ENCODE results near the gene HMX2. TPM values are rescaled to one million over a fixed set of nuclear protein-coding genes. Genes with fewer than 3 reads are reported as not detected.
A peak's percentile ranks its signal among the peaks of the same experiment; 100 is the strongest.

HMX2 gene
- polyA plus RNA-seq, 1 donor from 2014 or later: not detected

DNA sequence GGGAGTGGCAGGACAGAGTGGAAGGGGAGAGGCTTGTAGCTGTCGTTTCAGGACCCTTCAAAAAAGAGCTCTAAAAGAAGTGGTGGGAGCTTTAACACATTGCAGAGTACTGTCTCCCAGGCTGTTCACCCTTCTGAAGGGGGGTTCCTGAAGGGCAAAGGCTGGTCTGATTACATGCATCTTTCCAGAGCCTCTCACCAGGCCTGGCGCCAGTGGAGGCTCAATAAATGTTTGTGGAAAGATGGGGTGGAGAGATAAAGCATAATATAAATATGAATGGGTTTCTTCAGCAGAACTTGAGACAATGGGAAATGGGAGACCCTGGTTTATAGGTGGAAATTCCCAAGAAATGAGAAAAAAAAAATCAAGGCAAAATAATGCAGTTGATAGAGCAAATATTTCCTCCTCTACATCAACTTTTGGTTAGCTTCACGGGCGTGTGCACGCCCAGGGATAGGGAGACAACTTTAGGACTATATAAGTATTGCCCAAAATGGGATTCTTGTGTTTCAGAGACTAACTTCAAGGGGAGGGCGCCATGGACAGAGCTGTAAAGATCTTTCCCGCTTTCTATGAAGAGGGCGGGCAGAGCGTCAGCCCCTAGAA, 5.7 kb downstream of the HMX2 start:
- Histone ChIP-seq H3K27ac (ENCODE audit: low read length) (no peak overlapping the region), H3K27me3 (ENCODE audit: insufficient read depth, low read depth, low read length) (peaks cover 50% of the 10 kb centered on the region), H3K79me2 (replicated peaks; ENCODE audit: insufficient read depth, low read length) (peaks cover 24% of the 10 kb centered on the region), H3K36me3 (ENCODE audit: insufficient read depth, low read length) (peaks cover 11% of the 10 kb centered on the region), H3K9me3 (ENCODE audit: low read length) (no peaks in the 10 kb centered on the region), H3K4me3 (ENCODE audit: low read length) (peak overlapping the region; percentile 79), H3K9me2 (ENCODE audit: insufficient read depth, low read length) (no peaks in the 10 kb centered on the region), H3K4me2 (ENCODE audit: low read length) (no peak overlapping the region), H3K9ac (ENCODE audit: low read length) (no peak overlapping the region), H3F3A (ENCODE audit: insufficient read depth, low read length, poor library complexity, severe bottlenecking) (no peaks in the 10 kb centered on the region), H4K20me1 (ENCODE audit: insufficient read depth) (no peaks in the 10 kb centered on the region), H2AFZ (ENCODE audit: low read depth, low read length) (no peak overlapping the region)
- TF ChIP-seq, protein P1, sequence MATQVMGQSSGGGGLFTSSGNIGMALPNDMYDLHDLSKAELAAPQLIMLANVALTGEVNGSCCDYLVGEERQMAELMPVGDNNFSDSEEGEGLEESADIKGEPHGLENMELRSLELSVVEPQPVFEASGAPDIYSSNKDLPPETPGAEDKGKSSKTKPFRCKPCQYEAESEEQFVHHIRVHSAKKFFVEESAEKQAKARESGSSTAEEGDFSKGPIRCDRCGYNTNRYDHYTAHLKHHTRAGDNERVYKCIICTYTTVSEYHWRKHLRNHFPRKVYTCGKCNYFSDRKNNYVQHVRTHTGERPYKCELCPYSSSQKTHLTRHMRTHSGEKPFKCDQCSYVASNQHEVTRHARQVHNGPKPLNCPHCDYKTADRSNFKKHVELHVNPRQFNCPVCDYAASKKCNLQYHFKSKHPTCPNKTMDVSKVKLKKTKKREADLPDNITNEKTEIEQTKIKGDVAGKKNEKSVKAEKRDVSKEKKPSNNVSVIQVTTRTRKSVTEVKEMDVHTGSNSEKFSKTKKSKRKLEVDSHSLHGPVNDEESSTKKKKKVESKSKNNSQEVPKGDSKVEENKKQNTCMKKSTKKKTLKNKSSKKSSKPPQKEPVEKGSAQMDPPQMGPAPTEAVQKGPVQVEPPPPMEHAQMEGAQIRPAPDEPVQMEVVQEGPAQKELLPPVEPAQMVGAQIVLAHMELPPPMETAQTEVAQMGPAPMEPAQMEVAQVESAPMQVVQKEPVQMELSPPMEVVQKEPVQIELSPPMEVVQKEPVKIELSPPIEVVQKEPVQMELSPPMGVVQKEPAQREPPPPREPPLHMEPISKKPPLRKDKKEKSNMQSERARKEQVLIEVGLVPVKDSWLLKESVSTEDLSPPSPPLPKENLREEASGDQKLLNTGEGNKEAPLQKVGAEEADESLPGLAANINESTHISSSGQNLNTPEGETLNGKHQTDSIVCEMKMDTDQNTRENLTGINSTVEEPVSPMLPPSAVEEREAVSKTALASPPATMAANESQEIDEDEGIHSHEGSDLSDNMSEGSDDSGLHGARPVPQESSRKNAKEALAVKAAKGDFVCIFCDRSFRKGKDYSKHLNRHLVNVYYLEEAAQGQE (IDR thresholded peaks at IDR 0.05; ENCODE audit: borderline replicate concordance): no peak
- no peak for TF ChIP-seq POLR2AphosphoS5 (IDR thresholded peaks at IDR 0.05)
- TF ChIP-seq, protein P2, sequence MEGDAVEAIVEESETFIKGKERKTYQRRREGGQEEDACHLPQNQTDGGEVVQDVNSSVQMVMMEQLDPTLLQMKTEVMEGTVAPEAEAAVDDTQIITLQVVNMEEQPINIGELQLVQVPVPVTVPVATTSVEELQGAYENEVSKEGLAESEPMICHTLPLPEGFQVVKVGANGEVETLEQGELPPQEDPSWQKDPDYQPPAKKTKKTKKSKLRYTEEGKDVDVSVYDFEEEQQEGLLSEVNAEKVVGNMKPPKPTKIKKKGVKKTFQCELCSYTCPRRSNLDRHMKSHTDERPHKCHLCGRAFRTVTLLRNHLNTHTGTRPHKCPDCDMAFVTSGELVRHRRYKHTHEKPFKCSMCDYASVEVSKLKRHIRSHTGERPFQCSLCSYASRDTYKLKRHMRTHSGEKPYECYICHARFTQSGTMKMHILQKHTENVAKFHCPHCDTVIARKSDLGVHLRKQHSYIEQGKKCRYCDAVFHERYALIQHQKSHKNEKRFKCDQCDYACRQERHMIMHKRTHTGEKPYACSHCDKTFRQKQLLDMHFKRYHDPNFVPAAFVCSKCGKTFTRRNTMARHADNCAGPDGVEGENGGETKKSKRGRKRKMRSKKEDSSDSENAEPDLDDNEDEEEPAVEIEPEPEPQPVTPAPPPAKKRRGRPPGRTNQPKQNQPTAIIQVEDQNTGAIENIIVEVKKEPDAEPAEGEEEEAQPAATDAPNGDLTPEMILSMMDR (IDR thresholded peaks at IDR 0.05; ENCODE audit: poor library complexity, severe bottlenecking): no peak
- no peak for TF ChIP-seq RAD21 (conservative IDR thresholded peaks at IDR 0.05)
- TF ChIP-seq EZH2 (IDR thresholded peaks at IDR 0.05; ENCODE audit: borderline replicate concordance, insufficient read depth, low read length, poor library complexity, severe bottlenecking): no peak
- TF ChIP-seq MXI1 (conservative IDR thresholded peaks at IDR 0.05; ENCODE audit: poor library complexity, severe bottlenecking): no peak
- no peak for TF ChIP-seq SMC3 (conservative IDR thresholded peaks at IDR 0.05; ENCODE audit: poor library complexity)
- no peak for TF ChIP-seq EP300 (conservative IDR thresholded peaks at IDR 0.05; ENCODE audit: poor library complexity, severe bottlenecking)
- TF ChIP-seq TAF1 (IDR thresholded peaks at IDR 0.05; ENCODE audit: low read depth): no peak

DNA sequence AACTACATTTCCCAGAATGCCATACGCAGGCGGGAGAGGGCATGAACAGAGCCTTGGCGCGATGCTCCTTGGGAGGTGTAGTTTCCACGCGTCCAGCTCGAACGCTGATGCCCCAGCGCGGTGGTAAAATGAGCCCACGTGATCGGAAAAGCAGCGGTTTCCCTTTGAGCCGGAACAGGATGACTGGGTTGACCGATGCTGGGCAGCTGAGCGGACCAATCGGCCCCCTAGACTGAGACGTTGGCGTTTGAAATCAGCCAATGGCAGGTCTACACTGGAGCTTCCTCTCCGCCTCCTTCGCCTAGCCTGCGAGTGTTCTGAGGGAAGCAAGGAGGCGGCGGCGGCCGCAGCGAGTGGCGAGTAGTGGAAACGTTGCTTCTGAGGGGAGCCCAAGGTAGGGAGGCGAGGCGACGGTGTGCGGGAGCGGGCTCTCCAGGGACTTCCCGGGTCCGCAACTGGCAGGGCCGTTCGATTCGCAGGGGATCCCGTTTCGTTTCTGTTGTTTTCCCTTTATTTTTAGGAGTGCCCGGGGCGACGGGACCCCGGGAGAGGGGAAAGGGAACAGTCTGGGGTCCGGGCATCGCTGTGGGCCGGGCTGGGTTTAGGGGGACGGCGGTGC, 6.3 kb downstream of the HMX2 start, which contains the start of gene BUB3:
Gene BUB3 (plus strand): TSS at position 311 of the 619 bp plus-strand sequence. CDS start 516 bp downstream, outside the sequence.
- Histone ChIP-seq H3K9me2 (ENCODE audit: insufficient read depth, low read length) (no peaks in the 10 kb centered on the region), H3K9me3 (ENCODE audit: low read length) (no peaks in the 10 kb centered on the region), H3K27ac (ENCODE audit: low read length) (peak within 1 kb of the TSS; percentile 53), H3K4me2 (ENCODE audit: low read length) (peak within 1 kb of the TSS; percentile 11), H2AFZ (ENCODE audit: low read depth, low read length) (peak within 1 kb of the TSS; percentile 83), H3K27me3 (ENCODE audit: insufficient read depth, low read depth, low read length) (peaks cover 44% of the 10 kb centered on the region), H3K79me2 (replicated peaks; ENCODE audit: insufficient read depth, low read length) (peaks cover 24% of the 10 kb centered on the region), H3K36me3 (ENCODE audit: insufficient read depth, low read length) (peaks cover 11% of the 10 kb centered on the region), H3F3A (ENCODE audit: insufficient read depth, low read length, poor library complexity, severe bottlenecking) (no peaks in the 10 kb centered on the region), H4K20me1 (ENCODE audit: insufficient read depth) (no peaks in the 10 kb centered on the region), H3K4me3 (ENCODE audit: low read length) (peak within 1 kb of the TSS; percentile 79), H3K9ac (ENCODE audit: low read length) (peak within 1 kb of the TSS; percentile 84)
- TF ChIP-seq SMC3 (conservative IDR thresholded peaks at IDR 0.05; ENCODE audit: poor library complexity): peak; percentile 65
- TF ChIP-seq EZH2 (IDR thresholded peaks at IDR 0.05; ENCODE audit: borderline replicate concordance, insufficient read depth, low read length, poor library complexity, severe bottlenecking): no peak
- TF ChIP-seq MXI1 (conservative IDR thresholded peaks at IDR 0.05; ENCODE audit: poor library complexity, severe bottlenecking): peak; percentile 42
- no peak for TF ChIP-seq EP300 (conservative IDR thresholded peaks at IDR 0.05; ENCODE audit: poor library complexity, severe bottlenecking)
- TF ChIP-seq, protein P1 (IDR thresholded peaks at IDR 0.05; ENCODE audit: borderline replicate concordance): no peak
- peak; percentile 90 for TF ChIP-seq POLR2AphosphoS5 (IDR thresholded peaks at IDR 0.05)
- TF ChIP-seq RAD21 (conservative IDR thresholded peaks at IDR 0.05): peak; percentile 59
- TF ChIP-seq, protein P2 (IDR thresholded peaks at IDR 0.05; ENCODE audit: poor library complexity, severe bottlenecking): peak; percentile 64
- TF ChIP-seq TAF1 (IDR thresholded peaks at IDR 0.05; ENCODE audit: low read depth): peak; percentile 72

Measured in neural cell (in vitro differentiated cells).